ENCODE results near the gene AKT2. TPM values are rescaled to one million over a fixed set of nuclear protein-coding genes. Genes with fewer than 3 reads are reported as not detected.

Gene AKT2
- total and polyA plus RNA-seq, 2 of the 8 experiments (the other 6 are each of a cell fraction or from before 2014, with no cell fraction given), result 151 to 183 TPM

GRCh38 chr19:40303765-40304164 is 18.6 kb upstream of the AKT2 start (continued):
- TF ChIP-seq, protein P1, sequence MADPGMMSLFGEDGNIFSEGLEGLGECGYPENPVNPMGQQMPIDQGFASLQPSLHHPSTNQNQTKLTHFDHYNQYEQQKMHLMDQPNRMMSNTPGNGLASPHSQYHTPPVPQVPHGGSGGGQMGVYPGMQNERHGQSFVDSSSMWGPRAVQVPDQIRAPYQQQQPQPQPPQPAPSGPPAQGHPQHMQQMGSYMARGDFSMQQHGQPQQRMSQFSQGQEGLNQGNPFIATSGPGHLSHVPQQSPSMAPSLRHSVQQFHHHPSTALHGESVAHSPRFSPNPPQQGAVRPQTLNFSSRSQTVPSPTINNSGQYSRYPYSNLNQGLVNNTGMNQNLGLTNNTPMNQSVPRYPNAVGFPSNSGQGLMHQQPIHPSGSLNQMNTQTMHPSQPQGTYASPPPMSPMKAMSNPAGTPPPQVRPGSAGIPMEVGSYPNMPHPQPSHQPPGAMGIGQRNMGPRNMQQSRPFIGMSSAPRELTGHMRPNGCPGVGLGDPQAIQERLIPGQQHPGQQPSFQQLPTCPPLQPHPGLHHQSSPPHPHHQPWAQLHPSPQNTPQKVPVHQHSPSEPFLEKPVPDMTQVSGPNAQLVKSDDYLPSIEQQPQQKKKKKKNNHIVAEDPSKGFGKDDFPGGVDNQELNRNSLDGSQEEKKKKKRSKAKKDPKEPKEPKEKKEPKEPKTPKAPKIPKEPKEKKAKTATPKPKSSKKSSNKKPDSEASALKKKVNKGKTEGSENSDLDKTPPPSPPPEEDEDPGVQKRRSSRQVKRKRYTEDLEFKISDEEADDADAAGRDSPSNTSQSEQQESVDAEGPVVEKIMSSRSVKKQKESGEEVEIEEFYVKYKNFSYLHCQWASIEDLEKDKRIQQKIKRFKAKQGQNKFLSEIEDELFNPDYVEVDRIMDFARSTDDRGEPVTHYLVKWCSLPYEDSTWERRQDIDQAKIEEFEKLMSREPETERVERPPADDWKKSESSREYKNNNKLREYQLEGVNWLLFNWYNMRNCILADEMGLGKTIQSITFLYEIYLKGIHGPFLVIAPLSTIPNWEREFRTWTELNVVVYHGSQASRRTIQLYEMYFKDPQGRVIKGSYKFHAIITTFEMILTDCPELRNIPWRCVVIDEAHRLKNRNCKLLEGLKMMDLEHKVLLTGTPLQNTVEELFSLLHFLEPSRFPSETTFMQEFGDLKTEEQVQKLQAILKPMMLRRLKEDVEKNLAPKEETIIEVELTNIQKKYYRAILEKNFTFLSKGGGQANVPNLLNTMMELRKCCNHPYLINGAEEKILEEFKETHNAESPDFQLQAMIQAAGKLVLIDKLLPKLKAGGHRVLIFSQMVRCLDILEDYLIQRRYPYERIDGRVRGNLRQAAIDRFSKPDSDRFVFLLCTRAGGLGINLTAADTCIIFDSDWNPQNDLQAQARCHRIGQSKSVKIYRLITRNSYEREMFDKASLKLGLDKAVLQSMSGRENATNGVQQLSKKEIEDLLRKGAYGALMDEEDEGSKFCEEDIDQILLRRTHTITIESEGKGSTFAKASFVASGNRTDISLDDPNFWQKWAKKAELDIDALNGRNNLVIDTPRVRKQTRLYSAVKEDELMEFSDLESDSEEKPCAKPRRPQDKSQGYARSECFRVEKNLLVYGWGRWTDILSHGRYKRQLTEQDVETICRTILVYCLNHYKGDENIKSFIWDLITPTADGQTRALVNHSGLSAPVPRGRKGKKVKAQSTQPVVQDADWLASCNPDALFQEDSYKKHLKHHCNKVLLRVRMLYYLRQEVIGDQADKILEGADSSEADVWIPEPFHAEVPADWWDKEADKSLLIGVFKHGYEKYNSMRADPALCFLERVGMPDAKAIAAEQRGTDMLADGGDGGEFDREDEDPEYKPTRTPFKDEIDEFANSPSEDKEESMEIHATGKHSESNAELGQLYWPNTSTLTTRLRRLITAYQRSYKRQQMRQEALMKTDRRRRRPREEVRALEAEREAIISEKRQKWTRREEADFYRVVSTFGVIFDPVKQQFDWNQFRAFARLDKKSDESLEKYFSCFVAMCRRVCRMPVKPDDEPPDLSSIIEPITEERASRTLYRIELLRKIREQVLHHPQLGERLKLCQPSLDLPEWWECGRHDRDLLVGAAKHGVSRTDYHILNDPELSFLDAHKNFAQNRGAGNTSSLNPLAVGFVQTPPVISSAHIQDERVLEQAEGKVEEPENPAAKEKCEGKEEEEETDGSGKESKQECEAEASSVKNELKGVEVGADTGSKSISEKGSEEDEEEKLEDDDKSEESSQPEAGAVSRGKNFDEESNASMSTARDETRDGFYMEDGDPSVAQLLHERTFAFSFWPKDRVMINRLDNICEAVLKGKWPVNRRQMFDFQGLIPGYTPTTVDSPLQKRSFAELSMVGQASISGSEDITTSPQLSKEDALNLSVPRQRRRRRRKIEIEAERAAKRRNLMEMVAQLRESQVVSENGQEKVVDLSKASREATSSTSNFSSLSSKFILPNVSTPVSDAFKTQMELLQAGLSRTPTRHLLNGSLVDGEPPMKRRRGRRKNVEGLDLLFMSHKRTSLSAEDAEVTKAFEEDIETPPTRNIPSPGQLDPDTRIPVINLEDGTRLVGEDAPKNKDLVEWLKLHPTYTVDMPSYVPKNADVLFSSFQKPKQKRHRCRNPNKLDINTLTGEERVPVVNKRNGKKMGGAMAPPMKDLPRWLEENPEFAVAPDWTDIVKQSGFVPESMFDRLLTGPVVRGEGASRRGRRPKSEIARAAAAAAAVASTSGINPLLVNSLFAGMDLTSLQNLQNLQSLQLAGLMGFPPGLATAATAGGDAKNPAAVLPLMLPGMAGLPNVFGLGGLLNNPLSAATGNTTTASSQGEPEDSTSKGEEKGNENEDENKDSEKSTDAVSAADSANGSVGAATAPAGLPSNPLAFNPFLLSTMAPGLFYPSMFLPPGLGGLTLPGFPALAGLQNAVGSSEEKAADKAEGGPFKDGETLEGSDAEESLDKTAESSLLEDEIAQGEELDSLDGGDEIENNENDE (IDR thresholded peaks at IDR 0.05; ENCODE audit: insufficient replicate concordance, low read length), result no peak
- no peak for TF ChIP-seq CEBPB (IDR thresholded peaks at IDR 0.05; ENCODE audit: low read depth, low read length)

Measured in H1 (cell line).